ENCODE data around the gene WDR59. TPM values are rescaled to one million over a fixed set of nuclear protein-coding genes. Genes with fewer than 3 reads are reported as not detected.
"Not testable (repeated sequence)": the region's sequence is repeated elsewhere in the genome, so short reads cannot be mapped to it uniquely, and the experiment has no call there.

Gene WDR59
- total RNA-seq, 1 experiment from 2014 or later: 95.4 TPM

DNA sequence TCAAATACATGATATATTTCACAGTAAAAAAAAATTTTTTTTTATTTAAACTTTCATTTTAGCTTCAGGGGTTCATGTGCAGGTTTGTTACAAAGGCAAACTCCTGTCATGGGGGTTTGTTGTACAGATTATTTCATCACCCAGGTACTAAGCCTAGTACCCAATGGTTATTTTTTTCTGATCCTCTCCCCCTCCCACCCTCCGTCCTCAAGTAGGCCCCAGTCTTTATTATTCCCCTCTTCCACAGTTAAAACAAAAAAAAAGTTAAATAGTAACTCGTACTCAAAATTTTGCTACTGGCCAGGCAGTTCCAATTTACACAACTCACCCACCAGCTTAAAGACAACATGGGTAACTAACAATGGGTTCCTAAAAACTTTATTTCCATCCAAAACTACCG lies 63.9 kb downstream of the WDR59 start:
- CTCF ChIA-PET: no interaction called here
- no peak overlapping the region for H3K27ac Mint-ChIP-seq (ENCODE audit: unreplicated experiment)
- intact Hi-C loops (cut with micrococcal nuclease; ENCODE audit: unreplicated experiment): no loop called here
- H3K9me3 Mint-ChIP-seq (ENCODE audit: low read depth, unreplicated experiment): no peaks in the 10 kb centered on the region
- no TSS peak for BruUV-seq (replicated peaks)
- no peak for DNase-seq
- TF ChIP-seq, protein P1, sequence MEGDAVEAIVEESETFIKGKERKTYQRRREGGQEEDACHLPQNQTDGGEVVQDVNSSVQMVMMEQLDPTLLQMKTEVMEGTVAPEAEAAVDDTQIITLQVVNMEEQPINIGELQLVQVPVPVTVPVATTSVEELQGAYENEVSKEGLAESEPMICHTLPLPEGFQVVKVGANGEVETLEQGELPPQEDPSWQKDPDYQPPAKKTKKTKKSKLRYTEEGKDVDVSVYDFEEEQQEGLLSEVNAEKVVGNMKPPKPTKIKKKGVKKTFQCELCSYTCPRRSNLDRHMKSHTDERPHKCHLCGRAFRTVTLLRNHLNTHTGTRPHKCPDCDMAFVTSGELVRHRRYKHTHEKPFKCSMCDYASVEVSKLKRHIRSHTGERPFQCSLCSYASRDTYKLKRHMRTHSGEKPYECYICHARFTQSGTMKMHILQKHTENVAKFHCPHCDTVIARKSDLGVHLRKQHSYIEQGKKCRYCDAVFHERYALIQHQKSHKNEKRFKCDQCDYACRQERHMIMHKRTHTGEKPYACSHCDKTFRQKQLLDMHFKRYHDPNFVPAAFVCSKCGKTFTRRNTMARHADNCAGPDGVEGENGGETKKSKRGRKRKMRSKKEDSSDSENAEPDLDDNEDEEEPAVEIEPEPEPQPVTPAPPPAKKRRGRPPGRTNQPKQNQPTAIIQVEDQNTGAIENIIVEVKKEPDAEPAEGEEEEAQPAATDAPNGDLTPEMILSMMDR (IDR thresholded peaks at IDR 0.05; ENCODE audit: unreplicated experiment): no peak
- H3K4me1 Mint-ChIP-seq (ENCODE audit: low read depth, unreplicated experiment): no peaks in the 10 kb centered on the region
- no peak overlapping the region for H3K4me3 Mint-ChIP-seq (ENCODE audit: low read depth, unreplicated experiment)
- H3K27me3 Mint-ChIP-seq (ENCODE audit: unreplicated experiment): no peaks in the 10 kb centered on the region
- H3K36me3 Mint-ChIP-seq (ENCODE audit: insufficient read depth, unreplicated experiment): peaks cover 30% of the 10 kb centered on the region

DNA sequence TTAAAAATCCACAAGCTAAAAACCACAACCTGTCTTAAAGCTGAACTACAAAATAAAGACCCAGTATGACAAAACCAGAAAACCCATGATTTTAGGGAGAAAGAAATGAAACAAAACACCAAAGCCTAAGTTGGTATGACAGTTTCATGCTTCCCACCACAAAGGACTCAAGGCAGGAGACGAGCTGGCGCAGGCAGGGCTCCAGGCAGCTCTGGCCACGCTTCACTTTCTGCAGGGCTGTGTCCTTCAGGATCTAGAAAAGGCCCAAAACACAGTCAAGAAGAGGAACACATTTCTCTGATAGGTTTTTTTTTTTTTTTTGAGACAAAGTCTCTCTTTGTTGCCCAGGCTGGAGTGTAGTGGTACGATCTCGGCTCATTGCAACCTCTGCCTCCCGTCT lies 75.3 kb downstream of the WDR59 start:
- no peak overlapping the region for H3K4me3 Mint-ChIP-seq (ENCODE audit: low read depth, unreplicated experiment)
- DNase-seq: no peak
- no peaks in the 10 kb centered on the region for H3K4me1 Mint-ChIP-seq (ENCODE audit: low read depth, unreplicated experiment)
- intact Hi-C loops (cut with micrococcal nuclease; ENCODE audit: unreplicated experiment): no loop called here
- no TSS peak for BruUV-seq (replicated peaks)
- peaks cover 71% of the 10 kb centered on the region for H3K36me3 Mint-ChIP-seq (ENCODE audit: insufficient read depth, unreplicated experiment)
- H3K27me3 Mint-ChIP-seq (ENCODE audit: unreplicated experiment): no peaks in the 10 kb centered on the region
- peaks cover 8% of the 10 kb centered on the region for H3K9me3 Mint-ChIP-seq (ENCODE audit: low read depth, unreplicated experiment)
- H3K27ac Mint-ChIP-seq (ENCODE audit: unreplicated experiment): no peak overlapping the region
- TF ChIP-seq, protein P1 (IDR thresholded peaks at IDR 0.05; ENCODE audit: unreplicated experiment): no peak
- CTCF ChIA-PET: no interaction called here

DNA sequence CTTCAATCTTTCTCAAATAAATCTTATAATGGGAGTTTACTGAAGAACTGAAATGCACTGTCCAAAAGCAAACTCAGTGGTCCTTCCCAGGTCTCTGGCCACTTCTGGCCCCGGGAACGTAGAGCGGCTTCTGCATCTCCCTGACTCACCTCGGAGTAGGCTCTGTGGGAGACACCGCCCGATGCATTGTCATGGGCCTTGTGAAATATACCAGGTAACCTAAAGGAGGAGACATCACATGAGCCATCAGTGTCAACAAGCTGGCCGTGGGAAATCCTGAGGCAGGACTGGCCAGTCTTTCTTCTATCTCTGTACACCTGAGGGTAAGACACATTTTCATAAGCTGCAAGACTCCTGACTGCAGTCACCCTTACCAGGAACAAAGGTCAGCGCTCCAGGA lies 76.2 kb downstream of the WDR59 start:
- BruUV-seq (replicated peaks); intact Hi-C loops (cut with micrococcal nuclease; ENCODE audit: unreplicated experiment); H3K27ac Mint-ChIP-seq (ENCODE audit: unreplicated experiment); DNase-seq; H3K4me1 Mint-ChIP-seq (ENCODE audit: low read depth, unreplicated experiment); H3K4me3 Mint-ChIP-seq (ENCODE audit: low read depth, unreplicated experiment); H3K9me3 Mint-ChIP-seq (ENCODE audit: low read depth, unreplicated experiment); H3K27me3 Mint-ChIP-seq (ENCODE audit: unreplicated experiment): not testable (repeated sequence)
- H3K36me3 Mint-ChIP-seq (ENCODE audit: insufficient read depth, unreplicated experiment): peaks cover 62% of the 10 kb centered on the region
- CTCF ChIA-PET: interaction anchor here (0.6 kb wide), 1 partner anchor 18 kb away, joined by 4 read pairs; no protein-coding TSS in a partner anchor

DNA sequence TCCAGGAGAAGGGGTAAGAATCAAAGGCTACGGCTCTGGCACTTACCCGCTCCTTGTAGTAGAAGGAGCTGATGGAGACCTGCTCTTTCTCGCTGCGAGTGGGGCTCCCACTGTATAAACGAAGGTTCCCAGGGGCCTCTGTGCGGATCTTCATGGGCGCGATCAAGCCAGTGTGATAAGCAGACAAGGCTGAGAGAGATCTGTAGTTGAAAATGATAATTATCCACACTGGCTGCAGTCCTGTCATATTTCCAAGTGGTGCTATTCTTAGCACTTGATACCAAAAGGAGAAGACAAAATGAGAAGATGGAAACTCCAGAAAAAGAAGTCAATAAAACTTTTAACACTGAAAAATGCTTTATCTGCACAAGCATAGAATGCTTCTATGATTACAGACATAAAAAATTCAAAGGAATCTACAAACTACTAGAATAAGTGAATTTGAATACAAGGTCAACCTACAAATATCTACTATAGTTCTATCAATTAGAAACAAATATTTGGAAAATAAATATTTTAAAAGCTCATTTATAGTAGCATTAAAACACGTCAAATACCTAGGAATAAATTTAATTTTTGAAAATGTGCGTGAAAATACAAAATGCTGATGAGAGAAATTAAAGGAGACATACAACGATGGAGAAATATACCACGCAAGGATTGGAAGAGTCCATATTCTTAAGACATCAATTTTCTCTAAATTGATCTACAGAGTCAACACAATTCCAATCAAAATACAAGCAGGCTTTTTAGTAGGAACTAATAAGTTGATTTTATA lies 80.8 kb downstream of the WDR59 start:
- no peaks in the 10 kb centered on the region for H3K4me1 Mint-ChIP-seq (ENCODE audit: low read depth, unreplicated experiment)
- intact Hi-C loops (cut with micrococcal nuclease; ENCODE audit: unreplicated experiment): no loop called here
- no peaks in the 10 kb centered on the region for H3K27me3 Mint-ChIP-seq (ENCODE audit: unreplicated experiment)
- H3K9me3 Mint-ChIP-seq (ENCODE audit: low read depth, unreplicated experiment): peaks cover 4% of the 10 kb centered on the region
- no peak overlapping the region for H3K27ac Mint-ChIP-seq (ENCODE audit: unreplicated experiment)
- no TSS peak for BruUV-seq (replicated peaks)
- TF ChIP-seq, protein P1 (IDR thresholded peaks at IDR 0.05; ENCODE audit: unreplicated experiment): no peak
- no peak for DNase-seq
- peaks cover 20% of the 10 kb centered on the region for H3K36me3 Mint-ChIP-seq (ENCODE audit: insufficient read depth, unreplicated experiment)
- H3K4me3 Mint-ChIP-seq (ENCODE audit: low read depth, unreplicated experiment): no peak overlapping the region
- CTCF ChIA-PET: interaction anchor here (0.5 to 0.7 kb wide), 2 partner anchors 206 to 594 kb away, joined by 4 to 5 read pairs; no protein-coding TSS in a partner anchor

DNA sequence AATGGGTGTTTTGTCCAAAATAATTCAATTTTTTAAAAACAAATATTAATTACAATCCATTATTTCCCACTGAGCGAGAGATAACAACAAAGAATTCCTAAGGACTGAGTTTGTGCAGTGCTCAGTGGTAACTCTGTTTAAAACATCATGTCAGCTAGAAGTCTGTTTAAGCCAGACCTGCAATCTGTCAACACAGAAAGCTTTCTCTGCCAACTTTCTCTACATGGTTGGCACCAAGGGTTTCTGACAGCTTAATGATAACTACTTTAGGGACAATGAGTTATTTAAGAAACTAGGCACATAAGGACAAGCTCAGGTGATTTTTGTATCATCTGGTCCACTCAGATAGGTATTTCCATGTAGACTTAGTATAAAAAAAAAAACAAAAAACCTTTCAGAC lies 81.8 kb downstream of the WDR59 start:
- TF ChIP-seq, protein P1 (IDR thresholded peaks at IDR 0.05; ENCODE audit: unreplicated experiment): no peak
- H3K36me3 Mint-ChIP-seq (ENCODE audit: insufficient read depth, unreplicated experiment): peaks cover 19% of the 10 kb centered on the region
- BruUV-seq (replicated peaks): no TSS peak
- H3K27me3 Mint-ChIP-seq (ENCODE audit: unreplicated experiment): no peaks in the 10 kb centered on the region
- DNase-seq: no peak
- CTCF ChIA-PET: interaction anchor here (0.6 to 0.7 kb wide), 2 partner anchors 41 to 207 kb away, joined by 4 read pairs; no protein-coding TSS in a partner anchor
- H3K4me3 Mint-ChIP-seq (ENCODE audit: low read depth, unreplicated experiment): no peak overlapping the region
- intact Hi-C loops (cut with micrococcal nuclease; ENCODE audit: unreplicated experiment): no loop called here
- no peak overlapping the region for H3K27ac Mint-ChIP-seq (ENCODE audit: unreplicated experiment)
- no peaks in the 10 kb centered on the region for H3K4me1 Mint-ChIP-seq (ENCODE audit: low read depth, unreplicated experiment)
- H3K9me3 Mint-ChIP-seq (ENCODE audit: low read depth, unreplicated experiment): peaks cover 4% of the 10 kb centered on the region

All from Calu3 (cell line).